Keratinocyte (primary cell): ENCODE data around the gene AMBRA1. TPM values are rescaled to one million over a fixed set of nuclear protein-coding genes. Genes with fewer than 3 reads are reported as not detected.

Experiments
- DNase-seq: peaks from one replicate; pipeline ENCODE4 v3.0.0-alpha.2; 2011; ENCODE audit warnings: low read depth, missing footprints, low spot score
- FAIRE-seq: peaks from 2 replicates; lab custom pipeline; 2011; peaks lifted over from hg19 to GRCh38; lab: Jason Lieb, UNC
- H2AFZ ChIP-seq: 2 replicates; pipeline ENCODE4 v1.6.0; 2012; ENCODE audit warnings: low read length, control low read depth, inconsistent platforms; ENCODE audit not compliant: control insufficient read depth
- H3K27ac ChIP-seq: 2 replicates; pipeline ENCODE4 v1.5.1; 2011; ENCODE audit warnings: low read length; ENCODE audit not compliant: control insufficient read depth, insufficient read depth
- H3K27me3 ChIP-seq: 3 replicates; pipeline ENCODE4 v1.6.0; 2011; ENCODE audit warnings: low read length; ENCODE audit not compliant: control insufficient read depth, insufficient read depth; ENCODE audit errors: extremely low read depth
- H3K36me3 ChIP-seq, 2 experiments: 2 replicates in 1 of 2; 3 replicates in 1 of 2; pipeline ENCODE4 v1.5.1; 2011; ENCODE audit warnings: low read length in 2 of 2, mild to moderate bottlenecking in 1 of 2; ENCODE audit not compliant: control insufficient read depth in 2 of 2, insufficient read depth in 2 of 2; ENCODE audit errors: extremely low read depth in 1 of 2
- H3K4me1 ChIP-seq: 3 replicates; pipeline ENCODE4 v1.5.1; 2011; ENCODE audit warnings: low read length; ENCODE audit not compliant: control insufficient read depth, insufficient read depth; ENCODE audit errors: extremely low read depth
- H3K4me2 ChIP-seq: 3 replicates; pipeline ENCODE4 v1.6.0; 2011; ENCODE audit warnings: low read depth, low read length; ENCODE audit not compliant: control insufficient read depth, insufficient read depth; ENCODE audit errors: extremely low read depth
- H3K4me3 ChIP-seq, 3 experiments: fragments of 200-600 bp in 1 of 3; sonication (generic) in 1 of 3; 2 replicates in 2 of 3; 3 replicates in 1 of 3; pipeline ENCODE4 v1.5.1; 2011 to 2016; ENCODE audit warnings: low read length in 3 of 3, mild to moderate bottlenecking in 3 of 3, control low read depth in 2 of 3, inconsistent platforms in 1 of 3, low read depth in 1 of 3, mixed read lengths in 1 of 3, mixed run types in 1 of 3, moderate library complexity in 1 of 3; ENCODE audit not compliant: control insufficient read depth in 2 of 3, insufficient read depth in 2 of 3; ENCODE audit errors: extremely low read depth in 1 of 3
- H3K79me2 ChIP-seq: 2 replicates; pipeline ENCODE4 v1.6.0; 2012; ENCODE audit warnings: low read length; ENCODE audit not compliant: control insufficient read depth, insufficient read depth
- H3K9ac ChIP-seq: 3 replicates; pipeline ENCODE4 v1.6.0; 2011; ENCODE audit warnings: low read length; ENCODE audit not compliant: control insufficient read depth, insufficient read depth; ENCODE audit errors: extremely low read depth
- H3K9me1 ChIP-seq: 3 replicates; pipeline ENCODE4 v1.6.0; 2011; ENCODE audit warnings: low read length; ENCODE audit not compliant: control insufficient read depth, insufficient read depth; ENCODE audit errors: extremely low read depth
- H3K9me3 ChIP-seq: 2 replicates; pipeline ENCODE4 v1.5.1; 2012; ENCODE audit warnings: low read depth, low read length; ENCODE audit not compliant: control insufficient read depth
- H4K20me1 ChIP-seq: 3 replicates; pipeline ENCODE4 v1.6.0; 2011; ENCODE audit warnings: low read length; ENCODE audit not compliant: control insufficient read depth, insufficient read depth; ENCODE audit errors: extremely low read depth
- CTCF ChIP-seq, 3 experiments: IDR thresholded peaks in 1 of 3; conservative IDR thresholded peaks in 1 of 3; optimal IDR thresholded peaks in 1 of 3; 2 replicates in 2 of 3; 3 replicates in 1 of 3; pipeline versions ENCODE3 to v1.5.1; 2011; ENCODE audit warnings: low read length in 3 of 3, mild to moderate bottlenecking in 3 of 3, moderate library complexity in 2 of 3, control low read depth in 1 of 3, inconsistent platforms in 1 of 3; ENCODE audit not compliant: insufficient read depth in 2 of 3; ENCODE audit errors: extremely low read depth in 1 of 3
- EZH2 ChIP-seq: IDR thresholded peaks from one replicate; pipeline ENCODE4 v1.6.1; 2012; ENCODE audit warnings: inconsistent platforms, mild to moderate bottlenecking, low read length, moderate library complexity
- dilution Hi-C: fragments of 300-500 bp; cut with MboI; formaldehyde crosslinking; loops from one replicate; pipeline ENCODE4 v1.7.0; 2020; ENCODE audit warnings: low sequenced_read_pairs; ENCODE audit not compliant: extremely low pct_ligation_motif_present
- polyA plus RNA-seq, 5 experiments: library from polyadenylated mRNA; depleted of rRNA in 3 of 5; stranded (reverse) in 3 of 5; stranded (forward) in 1 of 5; unstranded in 1 of 5; fragments of >200 nt; gene quantifications; 1 replicate in 1 of 5; 2 replicates in 3 of 5; 3 replicates in 1 of 5; pipeline versions ENCODE4 v1.2.1 to v1.2.3, GENCODE V29; 2011 to 2012; ENCODE audit warnings: missing spikeins in 2 of 5, low read depth in 1 of 5, low replicate concordance in 1 of 5

AMBRA1 gene
- polyA plus RNA-seq, 1 donor (not counting 4 experiments of a cell fraction or from before 2014, with no cell fraction given) = 10.5 TPM

GRCh38 chr11:46414879-46415278 lies 178.9 kb downstream of the AMBRA1 start:
- Histone ChIP-seq H2AFZ (no peak overlapping the region), H3K4me1 (no peaks in the 10 kb centered on the region), H3K27ac (no peak overlapping the region), H3K9me1 (no peaks in the 10 kb centered on the region), H3K79me2 (no peaks in the 10 kb centered on the region), H3K9ac (no peak overlapping the region), H3K9me3 (no peaks in the 10 kb centered on the region), H3K4me3 (no peak overlapping the region), H4K20me1 (no peaks in the 10 kb centered on the region), H3K4me2 (no peak overlapping the region), H3K27me3 (no peaks in the 10 kb centered on the region), H3K36me3 (peaks cover 10 to 26% of the 10 kb centered on the region in 2 experiments)
- DNase-seq = no peak
- FAIRE-seq = no peak
- dilution Hi-C loops = no loop called here
- TF ChIP-seq EZH2 (no peak), CTCF (optimal IDR thresholded peaks at IDR 0.05 in 1 of 3, IDR thresholded peaks at IDR 0.05 in 1 of 3, conservative IDR thresholded peaks at IDR 0.05 in 1 of 3; ENCODE audit: extremely low read depth in 1 of 3, insufficient read depth in 2 of 3, low read length in 3 of 3) (no peak)

- H3K27ac ChIP-seq = no peak overlapping the region
- no peaks in the 10 kb centered on the region for H3K79me2 ChIP-seq
- no peak for TF ChIP-seq CTCF (optimal IDR thresholded peaks at IDR 0.05 in 1 of 3, IDR thresholded peaks at IDR 0.05 in 1 of 3, conservative IDR thresholded peaks at IDR 0.05 in 1 of 3; ENCODE audit: extremely low read depth in 1 of 3, insufficient read depth in 2 of 3, low read length in 3 of 3)
- no peak for TF ChIP-seq EZH2
- peaks cover 10 to 28% of the 10 kb centered on the region in 2 experiments for H3K36me3 ChIP-seq
- no peak overlapping the region for H2AFZ ChIP-seq
- dilution Hi-C loops = no loop called here
- no peak overlapping the region for H3K4me3 ChIP-seq
- H4K20me1 ChIP-seq = no peaks in the 10 kb centered on the region
- DNase-seq = no peak
- no peak overlapping the region for H3K4me2 ChIP-seq
- no peak for FAIRE-seq
- H3K9ac ChIP-seq = no peak overlapping the region
- no peaks in the 10 kb centered on the region for H3K9me3 ChIP-seq
- H3K9me1 ChIP-seq = no peaks in the 10 kb centered on the region
- H3K27me3 ChIP-seq = no peaks in the 10 kb centered on the region
- H3K4me1 ChIP-seq = no peaks in the 10 kb centered on the region
These were observed 179.4 kb downstream of the AMBRA1 start for GRCh38 chr11:46414466-46414796.
